ENCODE data around the gene ZNF692. TPM values are rescaled to one million over a fixed set of nuclear protein-coding genes. Genes with fewer than 3 reads are reported as not detected.

ZNF692 gene
- total and polyA plus RNA-seq, 2 of the 13 experiments (the other 11 are each of a cell fraction or from before 2014, with no cell fraction given) = 27.3 to 45.8 TPM

- no peak for TF ChIP-seq CENPBD1 (CRISPR knock-in tag; IDR thresholded peaks at IDR 0.05; ENCODE audit: borderline replicate concordance, low read depth)
Observed at GRCh38 chr1:248815407-248816034, 43.4 kb downstream of the ZNF692 start (continued).

- Histone ChIP-seq H3K4me1 (ENCODE audit: insufficient read depth, low read length) (no peaks in the 10 kb centered on the region), H3K79me2 (ENCODE audit: insufficient read depth, low read length) (no peaks in the 10 kb centered on the region), H3K27ac (ENCODE audit: extremely low read length, insufficient read depth, low read length) (no peak overlapping the region), H3K9ac (ENCODE audit: insufficient read depth, low read depth, low read length) (no peak overlapping the region), H3K4me3 (replicated peaks in 1 of 3; ENCODE audit: insufficient read depth in 1 of 3, low read depth in 2 of 3, low read length in 3 of 3) (no peak overlapping the region), H3K27me3 (ENCODE audit: control insufficient read depth in 1 of 2, insufficient read depth in 2 of 2, low read length in 2 of 2) (no peaks in the 10 kb centered on the region), H2AFZ (ENCODE audit: low read length) (no peak overlapping the region), H4K20me1 (ENCODE audit: insufficient read depth, low read length) (no peaks in the 10 kb centered on the region), H3K4me2 (ENCODE audit: low read depth, low read length) (no peak overlapping the region), H3K36me3 (replicated peaks in 1 of 2; ENCODE audit: control insufficient read depth in 1 of 2, insufficient read depth in 2 of 2, low read length in 2 of 2) (peaks cover 17 to 65% of the 10 kb centered on the region in 2 experiments), H3K9me3 (ENCODE audit: low read length) (no peaks in the 10 kb centered on the region)
- no peak for TF ChIP-seq SALL2 (CRISPR knock-in tag; IDR thresholded peaks at IDR 0.05)
- TF ChIP-seq ZNF121 (CRISPR knock-in tag; IDR thresholded peaks at IDR 0.05) = no peak
- TF ChIP-seq HOXA7 (CRISPR knock-in tag; IDR thresholded peaks at IDR 0.05) = no peak
- no peak for TF ChIP-seq FUBP1 (CRISPR knock-in tag; IDR thresholded peaks at IDR 0.05; ENCODE audit: borderline replicate concordance)
- no peak for TF ChIP-seq KMT2B (CRISPR knock-in tag; IDR thresholded peaks at IDR 0.05)
- DNase-seq (ENCODE audit: low spot score) = no peak
- in situ Hi-C loops (cut with HindIII; ENCODE audit: extremely low pct_ligation_motif_present, low pct_unique_long_range_greater_than_20kb) (no loop called here), intact Hi-C loops (cut with micrococcal nuclease; ENCODE audit: unreplicated experiment) (no loop called here)
- POLR2A ChIA-PET = no interaction called here
- BruUV-seq (replicated peaks) = no TSS peak
- WGBS (ENCODE audit: low lambda C conversion rate) = 98% methylated on average over 16 of the region's 16 CpGs
- FAIRE-seq = no peak
- CTCF ChIA-PET (ENCODE audit: low intra/inter-chr PET ratio, low total read pairs) = no interaction called here
- no peak for ATAC-seq
Observed at GRCh38 chr1:248814351-248814750, 44.5 kb downstream of the ZNF692 start.

All from HepG2 (cell line).